Measurements from ENCODE around the gene PPFIA1. TPM values are rescaled to one million over a fixed set of nuclear protein-coding genes. Genes with fewer than 3 reads are reported as not detected.

The PPFIA1 gene
- polyA plus RNA-seq, 1 of the 3 experiments (the other 2 are of a cell fraction), result 37.4 TPM

- TF ChIP-seq ZBTB33 (IDR thresholded peaks at IDR 0.05; ENCODE audit: borderline replicate concordance, low read depth) (no peak), NFIC (IDR thresholded peaks at IDR 0.05; ENCODE audit: borderline replicate concordance) (no peak), SMC3 (IDR thresholded peaks at IDR 0.05; ENCODE audit: low read depth, low read length) (no peak)
Measured at GRCh38 chr11:70292166-70292565, 21.7 kb downstream of the PPFIA1 start (continued).

GRCh38 chr11:70292863-70293262, 22.4 kb downstream of the PPFIA1 start:
- Histone ChIP-seq H3K27me3 (ENCODE audit: insufficient read depth) (no peaks in the 10 kb centered on the region), H3K9me2 (no peaks in the 10 kb centered on the region), H3K4me2 (no peak overlapping the region), H2AFZ (ENCODE audit: low read depth) (no peak overlapping the region), H3K27ac (ENCODE audit: low read depth in 2 of 2, low read length in 1 of 2) (no peak overlapping the region), H3K9ac (no peak overlapping the region), H3F3A (replicated peaks; ENCODE audit: insufficient read depth) (peaks cover 4% of the 10 kb centered on the region), H3K9me3 (no peaks in the 10 kb centered on the region), H3K79me2 (ENCODE audit: insufficient read depth) (peaks cover 54% of the 10 kb centered on the region), H4K20me1 (ENCODE audit: insufficient read depth) (0 out of 2 replicates have a peak, but pooled peaks cover 5% of the 10 kb centered on the region), H3K4me3 (ENCODE audit: low read depth in 2 of 2, low read length in 1 of 2) (no peak overlapping the region), H3K36me3 (replicated peaks in 1 of 2; ENCODE audit: control insufficient read depth in 1 of 2, insufficient read depth in 2 of 2, low read length in 1 of 2) (peaks cover 8 to 20% of the 10 kb centered on the region in 2 experiments), H3K4me1 (ENCODE audit: control insufficient read depth in 1 of 2, insufficient read depth in 2 of 2, low read depth in 1 of 2, low read length in 1 of 2) (no peaks in the 10 kb centered on the region)
- 93% methylated on average over 6 of the region's 6 CpGs for WGBS (ENCODE audit: low lambda C conversion rate)
- TF ChIP-seq CTCF (IDR thresholded peaks at IDR 0.05) (no peak), FOXJ3 (CRISPR knock-in tag; IDR thresholded peaks at IDR 0.05) (no peak), GABPA (IDR thresholded peaks at IDR 0.05; ENCODE audit: low read depth) (no peak), USF1 (IDR thresholded peaks at IDR 0.05; ENCODE audit: borderline replicate concordance, low read depth) (no peak), EP300 (IDR thresholded peaks at IDR 0.05; ENCODE audit: borderline replicate concordance in 1 of 2, low read depth in 1 of 2, low read length in 1 of 2) (no peak), YY1 (IDR thresholded peaks at IDR 0.05; ENCODE audit: low read depth) (no peak), MEF2A (IDR thresholded peaks at IDR 0.05; ENCODE audit: borderline replicate concordance, low read depth) (no peak), CHD2 (IDR thresholded peaks at IDR 0.05; ENCODE audit: low read length, partially characterized antibody) (no peak), FOXM1 (IDR thresholded peaks at IDR 0.05; ENCODE audit: low read depth) (no peak), POLR2AphosphoS5 (IDR thresholded peaks at IDR 0.05; ENCODE audit: low read depth, low read length) (no peak), RXRA (IDR thresholded peaks at IDR 0.05; ENCODE audit: borderline replicate concordance, low read depth) (no peak), SMC3 (IDR thresholded peaks at IDR 0.05; ENCODE audit: low read depth, low read length) (no peak), ZBTB33 (IDR thresholded peaks at IDR 0.05; ENCODE audit: borderline replicate concordance, low read depth) (no peak), MAX (IDR thresholded peaks at IDR 0.05; ENCODE audit: low read depth) (no peak), RCOR1 (IDR thresholded peaks at IDR 0.05; ENCODE audit: low read length) (no peak), JUND (IDR thresholded peaks at IDR 0.05) (no peak), REST (IDR thresholded peaks at IDR 0.05; ENCODE audit: low read depth, low read length) (no peak), SIN3A (IDR thresholded peaks at IDR 0.05; ENCODE audit: borderline replicate concordance, low read depth, low read length) (no peak), MXI1 (IDR thresholded peaks at IDR 0.05; ENCODE audit: low read depth, low read length) (no peak)
- POLR2A ChIA-PET, result no interaction called here
- DNase-seq, result no peak
- CTCF ChIA-PET, result interaction anchor here (0.6 kb wide), 1 partner anchor 97 kb away, joined by 3 read pairs; no protein-coding TSS in a partner anchor
